ENCODE results near the gene IL1R2. TPM values are rescaled to one million over a fixed set of nuclear protein-coding genes. Genes with fewer than 3 reads are reported as not detected.

The IL1R2 gene
- total and polyA plus RNA-seq, 2 of the 8 experiments (the other 6 are each of a cell fraction or from before 2014, with no cell fraction given) = 0.06 TPM; not detected in 1

GRCh38 chr2:102005449-102005848 is 13.7 kb downstream of the IL1R2 start:
- H2BK12ac ChIP-seq (ENCODE audit: low read depth, low read length) = no peak overlapping the region
- no peaks in the 10 kb centered on the region for H4K20me1 ChIP-seq (replicated peaks in 1 of 2; ENCODE audit: control insufficient read depth in 1 of 2, insufficient read depth in 2 of 2, low read length in 2 of 2)
- H4K91ac ChIP-seq (replicated peaks; ENCODE audit: insufficient read length, low read length) = no peak overlapping the region
- no peak overlapping the region for H3K56ac ChIP-seq (replicated peaks; ENCODE audit: insufficient read length, low read depth, low read length)
- no peak overlapping the region for H3K23ac ChIP-seq (ENCODE audit: insufficient read length)
- no peak overlapping the region for H4K5ac ChIP-seq (ENCODE audit: insufficient read length, low read depth, low read length)
- H2BK20ac ChIP-seq (ENCODE audit: low read length) = no peak overlapping the region
- H3K4me3 ChIP-seq (ENCODE audit: extremely low read depth in 1 of 4, insufficient read depth in 2 of 4, low read depth in 3 of 4, low read length in 4 of 4) = no peak overlapping the region
- H4K8ac ChIP-seq (ENCODE audit: extremely low read depth, insufficient read depth, low read length) = no peak overlapping the region
- no peaks in the 10 kb centered on the region for H3K79me1 ChIP-seq (ENCODE audit: low read depth, low read length)
- H3K36me3 ChIP-seq (ENCODE audit: control insufficient read depth in 2 of 4, insufficient read depth in 4 of 4, low read length in 3 of 4) = no peaks in the 10 kb centered on the region
- H3K9ac ChIP-seq (replicated peaks in 1 of 4; ENCODE audit: extremely low read depth in 1 of 4, low read depth in 3 of 4, low read length in 3 of 4) = no peak overlapping the region
- H2AFZ ChIP-seq (ENCODE audit: low read length) = no peak overlapping the region
- H3K4me1 ChIP-seq (replicated peaks in 1 of 4; ENCODE audit: control insufficient read depth in 3 of 4, insufficient read depth in 4 of 4, low read length in 3 of 4) = no peaks in the 10 kb centered on the region
- FAIRE-seq = no peak
- no peak overlapping the region for H2BK15ac ChIP-seq (ENCODE audit: low read length)
- no peak overlapping the region for H3K4me2 ChIP-seq (ENCODE audit: insufficient read depth in 1 of 2, low read depth in 2 of 2, low read length in 2 of 2)
- H3K18ac ChIP-seq (ENCODE audit: extremely low read depth, low read length) = no peak overlapping the region
- DNase-seq (ENCODE audit: low read depth in 1 of 2, low spot score in 2 of 2) = no peak
- WGBS, 2 experiments (ENCODE audit: extremely low coverage in 1 of 2, insufficient coverage in 1 of 2, insufficient read length in 1 of 2, insufficient replicate concordance in 2 of 2, low coverage in 1 of 2, low lambda C conversion rate in 2 of 2, missing lambda C conversion rate in 1 of 2) = 82% methylated on average over 4 of the region's 4 CpGs; no CpG with 5 or more reads in 1 of the 2 experiments
- H3K27ac ChIP-seq (ENCODE audit: low read depth, low read length) = no peak overlapping the region
- H2BK120ac ChIP-seq (replicated peaks; ENCODE audit: low read depth, low read length) = no peak overlapping the region
- H3K14ac ChIP-seq (ENCODE audit: insufficient read length) = no peak overlapping the region
- POLR2A ChIA-PET (ENCODE audit: partially characterized antibody) = no interaction called here
- no peaks in the 10 kb centered on the region for H3K9me3 ChIP-seq (ENCODE audit: insufficient read depth in 2 of 2, low read depth in 1 of 2, low read length in 1 of 2)
- H3K27me3 ChIP-seq (replicated peaks in 1 of 4; ENCODE audit: control insufficient read depth in 3 of 4, extremely low read depth in 1 of 4, insufficient read depth in 3 of 4, low read length in 3 of 4) = no peaks in the 10 kb centered on the region; a peak in 2 of 7 replicates
- no peaks in the 10 kb centered on the region; the same call in 1 of the 2 replicates for H3K23me2 ChIP-seq (ENCODE audit: low read depth, low read length)
- H2BK5ac ChIP-seq (ENCODE audit: low read depth, low read length) = no peak overlapping the region
- no peak overlapping the region for H3K4ac ChIP-seq (replicated peaks; ENCODE audit: insufficient read length, low read depth, low read length)
- no peak overlapping the region for H2AK5ac ChIP-seq (ENCODE audit: low read depth, low read length)
- H3K79me2 ChIP-seq (ENCODE audit: control insufficient read depth in 1 of 2, insufficient read depth in 2 of 2, low read length in 2 of 2) = no peaks in the 10 kb centered on the region
- CTCF ChIA-PET (ENCODE audit: partially characterized antibody) = interaction anchor here (0.8 to 5.6 kb wide), 20 partner anchors 10 to 670 kb away, joined by 3 to 48 read pairs (median 5); no protein-coding TSS in a partner anchor
- no peak for TF ChIP-seq BRCA1 (IDR thresholded peaks at IDR 0.05; ENCODE audit: low read depth, low read length)
- no peak for TF ChIP-seq CEBPB (IDR thresholded peaks at IDR 0.05; ENCODE audit: low read depth, low read length)
- no peak for TF ChIP-seq HDAC6 (IDR thresholded peaks at IDR 0.05; ENCODE audit: low read depth, low read length)
- no peak for TF ChIP-seq RFX5 (IDR thresholded peaks at IDR 0.05; ENCODE audit: borderline replicate concordance, low read depth, low read length)
- no peak for TF ChIP-seq SP2 (IDR thresholded peaks at IDR 0.05; ENCODE audit: low read length)
- no peak for TF ChIP-seq POLR2A (IDR thresholded peaks at IDR 0.05; ENCODE audit: control extremely low read depth in 1 of 2, low read depth in 2 of 2, low read length in 2 of 2)
- TF ChIP-seq JUND (IDR thresholded peaks at IDR 0.05; ENCODE audit: low read length) = no peak
- no peak for TF ChIP-seq SIX5 (IDR thresholded peaks at IDR 0.05; ENCODE audit: low read depth, low read length)
- TF ChIP-seq, protein P1, sequence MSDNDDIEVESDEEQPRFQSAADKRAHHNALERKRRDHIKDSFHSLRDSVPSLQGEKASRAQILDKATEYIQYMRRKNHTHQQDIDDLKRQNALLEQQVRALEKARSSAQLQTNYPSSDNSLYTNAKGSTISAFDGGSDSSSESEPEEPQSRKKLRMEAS (IDR thresholded peaks at IDR 0.05) = no peak
- TF ChIP-seq POLR2AphosphoS5 (IDR thresholded peaks at IDR 0.05; ENCODE audit: low read depth, low read length) = no peak
- TF ChIP-seq, protein P2, sequence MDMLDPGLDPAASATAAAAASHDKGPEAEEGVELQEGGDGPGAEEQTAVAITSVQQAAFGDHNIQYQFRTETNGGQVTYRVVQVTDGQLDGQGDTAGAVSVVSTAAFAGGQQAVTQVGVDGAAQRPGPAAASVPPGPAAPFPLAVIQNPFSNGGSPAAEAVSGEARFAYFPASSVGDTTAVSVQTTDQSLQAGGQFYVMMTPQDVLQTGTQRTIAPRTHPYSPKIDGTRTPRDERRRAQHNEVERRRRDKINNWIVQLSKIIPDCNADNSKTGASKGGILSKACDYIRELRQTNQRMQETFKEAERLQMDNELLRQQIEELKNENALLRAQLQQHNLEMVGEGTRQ (IDR thresholded peaks at IDR 0.05; ENCODE audit: low read length) = no peak
- no peak for TF ChIP-seq SIN3A (conservative IDR thresholded peaks at IDR 0.05 in 1 of 2, IDR thresholded peaks at IDR 0.05 in 1 of 2; ENCODE audit: low read depth in 1 of 2, low read length in 2 of 2)
- no peak for TF ChIP-seq CHD2 (IDR thresholded peaks at IDR 0.05; ENCODE audit: low read length)
- no peak for TF ChIP-seq KDM4A (IDR thresholded peaks at IDR 0.05; ENCODE audit: low read depth, low read length, severe bottlenecking)
- no peak for TF ChIP-seq ZNF274 (IDR thresholded peaks at IDR 0.05; ENCODE audit: borderline replicate concordance, extremely low read depth, low read length)
